ENCODE measurements around the gene OLFM4.
"Not testable (repeated sequence)": the region's sequence is repeated elsewhere in the genome, so short reads cannot be mapped to it uniquely, and the experiment has no call there.

Gene OLFM4

GRCh38 chr13:53028637-53029203, at the start of gene OLFM4:
TSS of gene OLFM4 (plus strand) at chr13:53028813. CDS start at chr13:53028837, 24 bp downstream.
- DNase-seq (ENCODE audit: low spot score) = no peak

GRCh38 chr13:52978989-52979388, 49.6 kb upstream of the OLFM4 start:
- no peak for DNase-seq (ENCODE audit: low spot score)

GRCh38 chr13:52980695-52981094, 47.9 kb upstream of the OLFM4 start:
- DNase-seq (ENCODE audit: low spot score) = peak; percentile 14

GRCh38 chr13:52983836-52984235, 44.8 kb upstream of the OLFM4 start:
- no peak for DNase-seq (ENCODE audit: low spot score)

GRCh38 chr13:52984881-52985363, 43.7 kb upstream of the OLFM4 start:
- no peak for DNase-seq (ENCODE audit: low spot score)

GRCh38 chr13:52991344-52992020, 37.1 kb upstream of the OLFM4 start:
- DNase-seq (ENCODE audit: low spot score) = no peak

GRCh38 chr13:52992110-52992509, 36.5 kb upstream of the OLFM4 start:
- no peak for DNase-seq (ENCODE audit: low spot score)

- DNase-seq (ENCODE audit: low spot score) = no peak
Measured at GRCh38 chr13:52994051-52994450, 34.6 kb upstream of the OLFM4 start.

GRCh38 chr13:52994865-52995264, 33.7 kb upstream of the OLFM4 start:
- DNase-seq (ENCODE audit: low spot score) = no peak

- no peak for DNase-seq (ENCODE audit: low spot score)
Measured at GRCh38 chr13:52995946-52996345, 32.7 kb upstream of the OLFM4 start.

GRCh38 chr13:52997951-52998876, 30.4 kb upstream of the OLFM4 start:
- DNase-seq (ENCODE audit: low spot score) = no peak

GRCh38 chr13:52999093-52999696, 29.4 kb upstream of the OLFM4 start:
- peak; percentile 4 for DNase-seq (ENCODE audit: low spot score)

- DNase-seq (ENCODE audit: low spot score) = no peak
Measured at GRCh38 chr13:53001444-53002225, 27.0 kb upstream of the OLFM4 start.

GRCh38 chr13:53004573-53004972, 24.0 kb upstream of the OLFM4 start:
- DNase-seq (ENCODE audit: low spot score) = no peak

GRCh38 chr13:53005626-53006025, 23.0 kb upstream of the OLFM4 start:
- no peak for DNase-seq (ENCODE audit: low spot score)

GRCh38 chr13:53007872-53008271, 20.7 kb upstream of the OLFM4 start:
- no peak for DNase-seq (ENCODE audit: low spot score)

GRCh38 chr13:53010374-53011105, 18.1 kb upstream of the OLFM4 start:
- DNase-seq (ENCODE audit: low spot score) = no peak

- no peak for DNase-seq (ENCODE audit: low spot score)
Measured at GRCh38 chr13:53012707-53013106, 15.9 kb upstream of the OLFM4 start.

GRCh38 chr13:53013113-53013512, 15.5 kb upstream of the OLFM4 start:
- DNase-seq (ENCODE audit: low spot score) = no peak

GRCh38 chr13:53014018-53014417, 14.6 kb upstream of the OLFM4 start:
- DNase-seq (ENCODE audit: low spot score) = not testable (repeated sequence)

All from RKO (cell line).